Osteocyte (in vitro differentiated cells): ENCODE data around the gene PDE4D. TPM values are rescaled to one million over a fixed set of nuclear protein-coding genes. Genes with fewer than 3 reads are reported as not detected.

ENCODE experiments used
- DNase-seq: peaks from one replicate; pipeline ENCODE4 v3.0.0; 2021; ENCODE audit warnings: mixed read lengths; ENCODE audit not compliant: unreplicated experiment; ENCODE audit errors: extremely low spot score
- H3K27ac Mint-ChIP-seq: one replicate; pipeline ENCODE4 v1.8.0; 2021; ENCODE audit warnings: mild to moderate bottlenecking, mixed read lengths; ENCODE audit not compliant: unreplicated experiment
- H3K27me3 Mint-ChIP-seq: one replicate; pipeline ENCODE4 v1.8.0; 2021; ENCODE audit warnings: mixed read lengths; ENCODE audit not compliant: unreplicated experiment
- H3K36me3 Mint-ChIP-seq: one replicate; pipeline ENCODE4 v1.8.0; 2021; ENCODE audit warnings: mixed read lengths; ENCODE audit not compliant: unreplicated experiment
- H3K4me1 Mint-ChIP-seq: one replicate; pipeline ENCODE4 v1.8.0; 2021; ENCODE audit warnings: mixed read lengths; ENCODE audit not compliant: unreplicated experiment
- H3K4me3 Mint-ChIP-seq: one replicate; pipeline ENCODE4 v1.8.0; 2021; ENCODE audit warnings: mild to moderate bottlenecking, moderate library complexity, mixed read lengths; ENCODE audit not compliant: unreplicated experiment
- H3K9me3 Mint-ChIP-seq: one replicate; pipeline ENCODE4 v1.8.0; 2021; ENCODE audit warnings: mixed read lengths; ENCODE audit not compliant: unreplicated experiment
- CTCF ChIP-seq: fragments of 200-600 bp; sonication (generic); IDR thresholded peaks from 2 replicates; pipeline ENCODE4 v1.5.0; 2021; ENCODE audit warnings: antibody characterized with exemption, mild to moderate bottlenecking, moderate library complexity
- total RNA-seq: library from RNA; stranded (reverse); gene quantifications from 2 replicates; pipeline ENCODE4 v1.2.1, GENCODE V29; 2021

The PDE4D gene
- total RNA-seq, 1 donor from 2014 or later = 24.2 TPM

GRCh38 chr5:59086024-59086423 is 807.5 kb downstream of the PDE4D start:
- no peaks in the 10 kb centered on the region for H3K9me3 Mint-ChIP-seq
- peaks cover 3% of the 10 kb centered on the region for H3K4me1 Mint-ChIP-seq
- H3K27me3 Mint-ChIP-seq = no peaks in the 10 kb centered on the region
- no peaks in the 10 kb centered on the region for H3K36me3 Mint-ChIP-seq
- no peak overlapping the region for H3K27ac Mint-ChIP-seq
- H3K4me3 Mint-ChIP-seq = no peak overlapping the region
- no peak for TF ChIP-seq CTCF
- no peak for DNase-seq

- Mint-ChIP-seq H3K27me3 (no peaks in the 10 kb centered on the region), H3K4me3 (no peak overlapping the region), H3K4me1 (peaks cover 3% of the 10 kb centered on the region), H3K27ac (no peak overlapping the region), H3K9me3 (no peaks in the 10 kb centered on the region), H3K36me3 (no peaks in the 10 kb centered on the region)
- no peak for DNase-seq
- no peak for TF ChIP-seq CTCF
Measured at GRCh38 chr5:59081693-59082092, 811.8 kb downstream of the PDE4D start.

GRCh38 chr5:59079622-59080620 is 813.6 kb downstream of the PDE4D start:
- no peak for TF ChIP-seq CTCF
- Mint-ChIP-seq H3K4me3 (no peak overlapping the region), H3K27ac (no peak overlapping the region), H3K9me3 (no peaks in the 10 kb centered on the region), H3K4me1 (peaks cover 3% of the 10 kb centered on the region), H3K27me3 (no peaks in the 10 kb centered on the region), H3K36me3 (no peaks in the 10 kb centered on the region)
- DNase-seq = no peak

- TF ChIP-seq CTCF = no peak
- peaks cover 8% of the 10 kb centered on the region for H3K4me1 Mint-ChIP-seq
Measured at GRCh38 chr5:59071755-59072549, 821.6 kb downstream of the PDE4D start.

More at GRCh38 chr5:59071755-59072549, 821.6 kb downstream of the PDE4D start:
- no peaks in the 10 kb centered on the region for H3K36me3 Mint-ChIP-seq
- no peak overlapping the region for H3K27ac Mint-ChIP-seq
- no peaks in the 10 kb centered on the region for H3K9me3 Mint-ChIP-seq
- no peaks in the 10 kb centered on the region for H3K27me3 Mint-ChIP-seq
- DNase-seq = no peak
- no peak overlapping the region for H3K4me3 Mint-ChIP-seq
